Measurements from ENCODE around the gene PAFAH1B2. TPM values are rescaled to one million over a fixed set of nuclear protein-coding genes. Genes with fewer than 3 reads are reported as not detected.
A peak's percentile ranks its signal among the peaks of the same experiment; 100 is the strongest.

Gene PAFAH1B2
- polyA plus RNA-seq, 1 experiment: 48.8 TPM

GRCh38 chr11:117195258-117195657 lies 51.2 kb downstream of the PAFAH1B2 start:
- H3K27me3 ChIP-seq (ENCODE audit: control insufficient read depth, insufficient read depth, low read length): no peaks in the 10 kb centered on the region
- ChIA-PET CTCF (interaction anchor here (2.9 kb wide), 1 partner anchor 31 kb away, joined by 11 read pairs; no protein-coding TSS in a partner anchor), POLR2A (interaction anchor here (0.6 kb wide), 1 partner anchor 15 kb away, joined by 10 read pairs; no protein-coding TSS in a partner anchor)
- H3K9me3 ChIP-seq (ENCODE audit: control insufficient read depth, insufficient read depth, low read length): no peaks in the 10 kb centered on the region; the same call in 1 of the 2 replicates
- DNase-seq (ENCODE audit: low read depth, low spot score): no peak
- no peak for TF ChIP-seq CTCF (IDR thresholded peaks at IDR 0.05; ENCODE audit: low read depth, low read length)
- H3K4me3 ChIP-seq (ENCODE audit: low read depth, low read length): no peak overlapping the region
- no peak overlapping the region for H3K27ac ChIP-seq (ENCODE audit: low read depth, low read length)

GRCh38 chr11:117195761-117196160 lies 51.7 kb downstream of the PAFAH1B2 start:
- H3K27me3 ChIP-seq (ENCODE audit: control insufficient read depth, insufficient read depth, low read length): no peaks in the 10 kb centered on the region
- CTCF ChIA-PET: interaction anchor here (0.6 to 2.9 kb wide), 2 partner anchors 31 to 752 kb away, joined by 3 to 11 read pairs; no protein-coding TSS in a partner anchor
- POLR2A ChIA-PET: interaction anchor here (0.6 kb wide), 1 partner anchor 15 kb away, joined by 10 read pairs; no protein-coding TSS in a partner anchor
- H3K4me3 ChIP-seq (ENCODE audit: low read depth, low read length): no peak overlapping the region
- TF ChIP-seq CTCF (IDR thresholded peaks at IDR 0.05; ENCODE audit: low read depth, low read length): no peak
- H3K27ac ChIP-seq (ENCODE audit: low read depth, low read length): no peak overlapping the region
- H3K9me3 ChIP-seq (ENCODE audit: control insufficient read depth, insufficient read depth, low read length): no peaks in the 10 kb centered on the region; the same call in 1 of the 2 replicates
- no peak for DNase-seq (ENCODE audit: low read depth, low spot score)

GRCh38 chr11:117197006-117197405 lies 52.9 kb downstream of the PAFAH1B2 start:
- CTCF ChIA-PET: interaction anchor here (0.7 to 2.9 kb wide), 5 partner anchors 17 to 35 kb away, joined by 3 to 11 read pairs (median 5); partner anchors contain the start of gene SIDT2

GRCh38 chr11:117197516-117198456 lies 53.7 kb downstream of the PAFAH1B2 start:
- Histone ChIP-seq H3K4me3 (ENCODE audit: low read depth, low read length) (peak overlapping the region; percentile 88), H3K27me3 (ENCODE audit: control insufficient read depth, insufficient read depth, low read length) (no peaks in the 10 kb centered on the region), H3K9me3 (ENCODE audit: control insufficient read depth, insufficient read depth, low read length) (no peaks in the 10 kb centered on the region; the same call in 1 of the 2 replicates), H3K27ac (ENCODE audit: low read depth, low read length) (peak overlapping the region; percentile 96)
- CTCF ChIA-PET: interaction anchor here (0.6 to 2.9 kb wide), 10 partner anchors 13 to 34 kb away, joined by 3 to 11 read pairs (median 4); partner anchors contain the start of gene SIDT2
- POLR2A ChIA-PET: interaction anchor here (0.6 to 2.4 kb wide), 5 partner anchors 9 to 24 kb away, joined by 3 to 15 read pairs (median 3); no protein-coding TSS in a partner anchor
- peak; percentile 70 for TF ChIP-seq CTCF (IDR thresholded peaks at IDR 0.05; ENCODE audit: low read depth, low read length)
- no peak for DNase-seq (ENCODE audit: low read depth, low spot score)

More at GRCh38 chr11:117197006-117197405, 52.9 kb downstream of the PAFAH1B2 start:
- Histone ChIP-seq H3K27me3 (ENCODE audit: control insufficient read depth, insufficient read depth, low read length) (no peaks in the 10 kb centered on the region), H3K27ac (ENCODE audit: low read depth, low read length) (peak overlapping the region; percentile 11), H3K4me3 (ENCODE audit: low read depth, low read length) (no peak overlapping the region), H3K9me3 (ENCODE audit: control insufficient read depth, insufficient read depth, low read length) (no peaks in the 10 kb centered on the region; the same call in 1 of the 2 replicates)
- POLR2A ChIA-PET: interaction anchor here (0.6 to 1.2 kb wide), 2 partner anchors 15 to 50 kb away, joined by 3 read pairs; no protein-coding TSS in a partner anchor
- no peak for TF ChIP-seq CTCF (IDR thresholded peaks at IDR 0.05; ENCODE audit: low read depth, low read length)
- DNase-seq (ENCODE audit: low read depth, low spot score): no peak

Data from AG04450 (cell line).